Activated CD8-positive, alpha-beta T cell treated with anti-CD3 and anti-CD28 coated beads for 36 hours (primary cell): ENCODE results near the gene BBX. TPM values are rescaled to one million over a fixed set of nuclear protein-coding genes. Genes with fewer than 3 reads are reported as not detected.

ENCODE experiments used
- ATAC-seq: fragments of 200-7000 bp; cut with Tn5 transposase; one replicate; pipeline ENCODE4 v1.10.0; 2021; ENCODE audit warnings: mild to moderate bottlenecking, moderate library complexity
- CTCF ChIA-PET: fragments of 350-600 bp; sonication (Branson Sonifier 250); formaldehyde crosslinking; loops from one replicate; lab custom pipeline; 2021; ENCODE audit warnings: antibody characterized with exemption; lab: Charles Lee
- POLR2A ChIA-PET: fragments of 350-600 bp; sonication (Branson Sonifier 250); formaldehyde crosslinking; loops from one replicate; lab custom pipeline; 2021; ENCODE audit warnings: antibody characterized with exemption; lab: Charles Lee
- DNase-seq: peaks from one replicate; pipeline ENCODE4 v3.0.0-alpha.2; 2020
- H3K27ac Mint-ChIP-seq: one replicate; pipeline ENCODE4 v1.8.0; 2021; ENCODE audit warnings: mild to moderate bottlenecking, mixed read lengths
- H3K27me3 Mint-ChIP-seq: one replicate; pipeline ENCODE4 v1.8.0; 2021; ENCODE audit warnings: mixed read lengths
- H3K36me3 Mint-ChIP-seq: one replicate; pipeline ENCODE4 v1.8.0; 2021; ENCODE audit warnings: low read depth, mixed read lengths
- H3K4me1 Mint-ChIP-seq: one replicate; pipeline ENCODE4 v1.8.0; 2021; ENCODE audit warnings: low read depth, mixed read lengths
- H3K4me3 Mint-ChIP-seq: one replicate; pipeline ENCODE4 v1.8.0; 2021; ENCODE audit warnings: mild to moderate bottlenecking, moderate library complexity, mixed read lengths
- H3K9me3 Mint-ChIP-seq: one replicate; pipeline ENCODE4 v1.8.0; 2021; ENCODE audit warnings: mixed read lengths
- CTCF ChIP-seq: fragments of 200-600 bp; IDR thresholded peaks from one replicate; pipeline ENCODE4 v1.8.0; 2022; ENCODE audit warnings: antibody characterized with exemption, mild to moderate bottlenecking
- intact Hi-C: fragments of 100-400 bp; cut with micrococcal nuclease; formaldehyde crosslinking; loops from one replicate; pipeline ENCODE4 v1.10.0; 2022
- total RNA-seq, 2 experiments: library from RNA; stranded (reverse); gene quantifications; one replicate each; pipeline ENCODE4 v1.2.3, GENCODE V29; 2021

Gene BBX
- total RNA-seq, 2 experiments from 2014 or later = 40.9 to 42.4 TPM

GRCh38 chr3:107727102-107727501 is 204.3 kb downstream of the BBX start:
- ATAC-seq (no peak), DNase-seq (no peak)
- H3K27me3 Mint-ChIP-seq = no peaks in the 10 kb centered on the region
- intact Hi-C loops = no loop called here
- ChIA-PET POLR2A (no interaction called here), CTCF (interaction anchor here (0.8 to 1.8 kb wide), 4 partner anchors 43 to 491 kb away, joined by 3 to 4 read pairs (median 4); no protein-coding TSS in a partner anchor)
- TF ChIP-seq CTCF = no peak
- peaks cover 16% of the 10 kb centered on the region for H3K4me1 Mint-ChIP-seq
- H3K4me3 Mint-ChIP-seq = no peak overlapping the region
- H3K36me3 Mint-ChIP-seq = peaks cover 27% of the 10 kb centered on the region
- H3K9me3 Mint-ChIP-seq = no peaks in the 10 kb centered on the region
- H3K27ac Mint-ChIP-seq = no peak overlapping the region

GRCh38 chr3:107729686-107730085 is 206.9 kb downstream of the BBX start:
- CTCF ChIA-PET = interaction anchor here (0.7 to 1.8 kb wide), 7 partner anchors 13 to 493 kb away, joined by 3 to 6 read pairs (median 3); no protein-coding TSS in a partner anchor
- no peak overlapping the region for H3K27ac Mint-ChIP-seq
- no peaks in the 10 kb centered on the region for H3K9me3 Mint-ChIP-seq
- no peak for TF ChIP-seq CTCF
- intact Hi-C loops = no loop called here
- POLR2A ChIA-PET = no interaction called here
- ATAC-seq = no peak
- peaks cover 22% of the 10 kb centered on the region for H3K36me3 Mint-ChIP-seq
- peaks cover 19% of the 10 kb centered on the region for H3K4me1 Mint-ChIP-seq
- no peaks in the 10 kb centered on the region for H3K27me3 Mint-ChIP-seq
- H3K4me3 Mint-ChIP-seq = no peak overlapping the region
- DNase-seq = no peak

GRCh38 chr3:107734317-107734716 is 211.6 kb downstream of the BBX start:
- no peak overlapping the region for H3K27ac Mint-ChIP-seq
- intact Hi-C loops = no loop called here
- DNase-seq (no peak), ATAC-seq (no peak)
- no peaks in the 10 kb centered on the region for H3K9me3 Mint-ChIP-seq
- CTCF ChIA-PET = interaction anchor here (1.2 kb wide), 1 partner anchor 23 kb away, joined by 3 read pairs; no protein-coding TSS in a partner anchor
- H3K4me1 Mint-ChIP-seq = peaks cover 12% of the 10 kb centered on the region
- no peak overlapping the region for H3K4me3 Mint-ChIP-seq
- H3K27me3 Mint-ChIP-seq = no peaks in the 10 kb centered on the region
- POLR2A ChIA-PET = no interaction called here
- peaks cover 16% of the 10 kb centered on the region for H3K36me3 Mint-ChIP-seq
- TF ChIP-seq CTCF = no peak

- Mint-ChIP-seq H3K4me1 (peaks cover 2% of the 10 kb centered on the region), H3K4me3 (no peak overlapping the region), H3K9me3 (no peaks in the 10 kb centered on the region), H3K36me3 (peaks cover 6% of the 10 kb centered on the region), H3K27me3 (no peaks in the 10 kb centered on the region), H3K27ac (no peak overlapping the region)
- ChIA-PET CTCF (interaction anchor here (7.1 kb wide), 1 partner anchor 60 kb away, joined by 73 read pairs; no protein-coding TSS in a partner anchor), POLR2A (interaction anchor here (0.7 kb wide), 1 partner anchor 307 kb away, joined by 3 read pairs; no protein-coding TSS in a partner anchor)
- intact Hi-C loops = no loop called here
- no peak for TF ChIP-seq CTCF
- DNase-seq (no peak), ATAC-seq (no peak)
These were observed 215.2 kb downstream of the BBX start for GRCh38 chr3:107737914-107738313.

GRCh38 chr3:107738486-107739183 is 215.9 kb downstream of the BBX start:
- Mint-ChIP-seq H3K36me3 (peaks cover 6% of the 10 kb centered on the region), H3K4me3 (no peak overlapping the region), H3K4me1 (peaks cover 2% of the 10 kb centered on the region), H3K9me3 (no peaks in the 10 kb centered on the region), H3K27ac (no peak overlapping the region), H3K27me3 (no peaks in the 10 kb centered on the region)
- POLR2A ChIA-PET = no interaction called here
- ATAC-seq (no peak), DNase-seq (no peak)
- CTCF ChIA-PET = interaction anchor here (1.3 to 7.1 kb wide), 3 partner anchors 10 to 160 kb away, joined by 3 to 73 read pairs (median 4); no protein-coding TSS in a partner anchor
- intact Hi-C loops = no loop called here
- no peak for TF ChIP-seq CTCF
